Measurements from ENCODE around the gene PTPRB. TPM values are rescaled to one million over a fixed set of nuclear protein-coding genes. Genes with fewer than 3 reads are reported as not detected.
A peak's percentile ranks its signal among the peaks of the same experiment; 100 is the strongest.
"Not testable (repeated sequence)": the region's sequence is repeated elsewhere in the genome, so short reads cannot be mapped to it uniquely, and the experiment has no call there.

Gene PTPRB
- total RNA-seq, 1 donor from 2014 or later, result 5.1 TPM

DNA sequence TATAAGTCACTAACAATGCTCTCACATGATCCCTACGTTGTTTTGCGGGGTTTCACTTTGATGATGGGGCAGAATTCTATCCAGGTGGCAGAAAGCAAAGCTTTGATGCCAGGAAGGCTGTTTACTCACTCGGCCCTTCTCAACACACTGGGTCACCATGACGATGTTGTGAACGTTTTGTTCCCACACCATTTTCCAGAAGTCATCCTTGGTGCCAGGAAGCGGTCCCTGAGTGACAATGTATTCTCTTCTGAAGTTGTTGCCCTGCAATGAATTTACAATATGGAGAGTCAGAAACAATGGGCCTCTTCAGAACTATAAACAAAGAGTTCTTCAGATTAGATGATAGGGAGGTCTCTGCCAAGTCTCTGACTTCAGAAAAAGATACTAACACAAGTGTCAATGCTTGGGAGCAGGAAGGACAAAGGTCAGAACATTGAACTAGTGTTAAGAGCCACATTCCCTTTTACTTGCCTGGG, 101.3 kb downstream of the PTPRB start:
- ATAC-seq, result no peak

DNA sequence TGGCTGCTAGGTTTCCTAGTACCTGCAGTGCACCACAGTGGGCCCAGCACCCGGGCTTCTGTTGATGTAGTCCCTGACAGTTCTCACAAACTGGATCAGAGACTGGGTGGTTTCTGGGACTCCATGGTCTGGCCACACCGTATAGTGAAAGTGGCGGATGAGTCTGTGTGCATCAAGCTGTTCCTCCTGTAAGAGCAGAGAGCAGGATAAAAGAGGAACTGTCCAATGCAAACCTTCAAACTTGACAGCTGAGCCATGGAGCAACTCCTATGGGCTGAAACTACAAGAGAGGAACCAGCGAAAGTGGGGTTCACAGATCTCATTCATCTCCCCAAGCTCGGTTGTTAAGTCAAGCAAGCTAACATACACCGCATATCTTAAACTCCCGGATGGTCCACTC, 102.8 kb downstream of the PTPRB start:
- no peak for ATAC-seq

DNA sequence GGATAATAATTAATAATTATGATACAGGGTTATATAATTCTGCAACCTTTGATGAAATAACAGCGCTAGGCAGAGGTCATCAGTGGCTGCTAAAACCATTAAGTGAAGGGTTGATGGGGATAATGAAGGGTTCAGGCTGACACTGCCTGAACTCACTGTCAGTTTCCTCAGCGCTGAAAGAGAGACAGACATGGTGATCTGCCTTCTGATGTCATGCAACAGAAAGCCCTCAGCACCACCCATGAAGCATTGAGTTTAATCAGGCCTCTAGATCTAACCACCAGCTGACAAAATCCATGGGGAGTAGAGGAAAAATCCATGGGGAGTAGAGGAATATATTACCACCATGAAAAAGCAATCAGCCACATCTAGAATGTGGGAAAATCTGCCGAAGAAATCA, 107.6 kb downstream of the PTPRB start:
- ATAC-seq, result no peak

DNA sequence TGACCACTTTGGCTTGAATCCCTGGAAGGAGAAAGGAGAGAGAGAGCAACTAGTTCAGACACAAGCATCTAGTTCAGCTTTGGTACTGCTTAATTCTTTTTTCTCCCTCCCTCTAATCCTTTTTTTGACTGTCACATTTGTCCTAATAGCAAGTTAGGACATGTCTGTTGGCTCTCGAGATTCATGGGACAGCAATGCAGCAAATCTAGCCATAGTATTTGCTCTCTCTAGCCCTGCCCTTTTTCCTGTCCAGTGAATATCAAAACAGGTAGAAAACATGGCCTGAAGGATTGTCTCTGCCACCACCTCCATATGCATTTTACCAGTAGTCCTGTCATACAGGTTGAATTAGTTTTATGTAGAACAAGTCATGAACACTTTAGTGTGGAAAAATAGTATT, 116.4 kb downstream of the PTPRB start:
- ATAC-seq, result peak; percentile 89

DNA sequence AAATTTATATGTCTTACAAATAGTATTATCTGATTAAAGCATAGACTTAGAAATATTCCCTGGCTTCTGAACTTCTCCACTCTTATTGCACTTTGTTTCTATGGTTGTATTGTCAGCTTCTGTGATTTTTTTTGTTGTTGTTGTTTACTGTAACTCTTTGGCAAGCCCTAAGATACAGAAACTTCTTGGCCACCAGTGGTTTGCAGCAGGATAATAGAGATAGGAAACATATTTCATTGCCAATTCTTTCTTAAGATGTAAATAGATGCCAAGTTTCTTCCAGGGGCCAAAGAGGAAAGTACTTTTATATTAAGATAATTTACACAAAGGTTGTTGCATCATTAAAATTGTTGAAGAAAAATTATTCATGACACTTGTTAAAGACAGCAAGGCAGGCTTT, 123.8 kb downstream of the PTPRB start:
- ATAC-seq, result no peak

DNA sequence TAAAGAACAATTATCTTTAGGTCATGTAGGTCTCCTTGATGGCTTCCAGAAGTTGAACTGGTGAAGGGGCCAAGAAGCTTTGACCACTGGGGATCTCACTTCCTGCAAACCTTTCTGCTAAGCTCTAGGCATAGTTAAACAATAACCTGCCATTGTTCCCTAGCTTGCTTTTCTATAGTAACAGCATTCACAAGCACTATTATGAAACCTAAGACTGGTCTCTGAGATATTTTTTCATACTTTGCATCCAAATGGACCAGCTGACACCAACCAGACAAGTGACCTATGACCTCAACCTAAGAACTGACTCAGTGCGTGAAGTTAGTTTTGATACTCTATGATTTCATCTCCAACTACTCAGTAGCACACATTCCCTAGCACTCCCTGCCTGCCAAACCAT, 129.1 kb downstream of the PTPRB start:
- no peak for ATAC-seq

DNA sequence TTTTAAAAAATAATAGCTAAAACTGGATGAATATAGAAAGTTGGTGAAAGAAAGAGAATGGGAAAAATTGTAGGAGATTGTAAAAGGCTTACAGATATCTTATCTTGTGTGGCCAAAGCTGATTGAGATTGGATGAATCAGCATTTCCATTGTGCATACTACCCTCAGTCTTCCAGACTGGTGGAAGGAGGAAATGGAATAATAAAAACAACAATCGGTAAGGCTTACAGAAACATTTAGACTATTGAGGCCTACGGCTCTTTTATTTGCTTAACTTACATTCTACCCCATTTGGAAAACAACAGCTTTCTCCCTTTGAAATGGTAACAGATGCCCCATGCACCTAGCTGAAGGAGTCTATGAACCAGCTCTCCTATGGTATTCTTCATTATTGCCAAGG, 129.8 kb downstream of the PTPRB start:
- no peak for ATAC-seq

DNA sequence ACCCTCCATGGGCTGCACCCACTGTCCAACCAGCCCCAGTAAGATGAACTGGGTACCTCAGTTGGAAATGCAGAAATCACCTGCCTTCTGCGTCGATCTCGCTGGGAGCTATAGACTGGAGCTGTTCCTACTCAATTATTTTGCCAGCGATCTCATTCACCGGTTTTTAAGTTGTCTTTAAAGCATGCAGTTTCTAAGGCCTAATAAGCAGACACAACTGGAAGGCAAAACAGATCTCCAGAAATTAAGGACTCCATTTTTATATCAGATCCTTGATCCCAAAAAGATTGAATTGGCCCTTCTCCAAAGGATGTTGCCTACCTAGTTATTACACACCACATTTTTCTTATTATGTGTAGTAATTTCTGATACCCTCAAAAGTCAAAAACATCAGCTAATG, 139.7 kb downstream of the PTPRB start:
- ATAC-seq, result no peak

DNA sequence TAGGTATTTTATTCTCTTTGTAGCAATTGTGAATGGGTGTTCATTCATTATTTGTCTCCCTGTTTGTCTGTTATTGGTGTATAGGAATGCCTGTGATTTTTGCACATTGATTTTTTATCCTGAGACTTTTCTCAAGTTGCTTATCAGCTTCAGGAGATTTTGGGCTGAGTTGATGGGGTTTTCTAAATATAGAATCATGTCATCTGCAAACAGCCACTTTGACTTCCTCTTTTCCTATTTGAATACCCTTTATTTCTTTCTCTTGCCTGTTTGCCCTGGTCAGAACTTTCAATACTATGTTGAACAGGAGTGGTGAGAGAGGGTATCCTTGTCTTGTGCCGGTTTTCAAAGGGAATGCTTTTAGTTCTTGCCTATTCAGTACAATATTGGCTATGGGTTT, 144.3 kb downstream of the PTPRB start:
- not testable (repeated sequence) for ATAC-seq

DNA sequence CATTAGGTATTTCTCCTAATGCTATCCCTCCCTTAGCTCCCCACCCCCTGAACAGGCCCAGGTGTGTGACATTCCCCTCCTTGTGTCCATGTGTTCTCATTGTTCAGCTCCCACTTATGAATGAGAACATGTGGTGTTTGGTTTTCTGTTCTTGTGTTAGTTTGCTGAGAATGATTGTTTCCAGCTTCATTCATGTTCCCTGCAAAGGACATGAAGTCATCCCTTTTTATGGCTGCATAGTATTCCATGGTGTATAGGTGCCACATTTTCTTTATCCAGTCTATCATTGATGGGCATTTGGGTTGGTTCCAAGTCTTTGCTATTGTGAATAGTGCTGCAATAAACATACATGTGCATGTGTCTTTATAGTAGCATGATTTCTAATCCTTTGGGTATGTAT, 146.3 kb downstream of the PTPRB start:
- not testable (repeated sequence) for ATAC-seq

DNA sequence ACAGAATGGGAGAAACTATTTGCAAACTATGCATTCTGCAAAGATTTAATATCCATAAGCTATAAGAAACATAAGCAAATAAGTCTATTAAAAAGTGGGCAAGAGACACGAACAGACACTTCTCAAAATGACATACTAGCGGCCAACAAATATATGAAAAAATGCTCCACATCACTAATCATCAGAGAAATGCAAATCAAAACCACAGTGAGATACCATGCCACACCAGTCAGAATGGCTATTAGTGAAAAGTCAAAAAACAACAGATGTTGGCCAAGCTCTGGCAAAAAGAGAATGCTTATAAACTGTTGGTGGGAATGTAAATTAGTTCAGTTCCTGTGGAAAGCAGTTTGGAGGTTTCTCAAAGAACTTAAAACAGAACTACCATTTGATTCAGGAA, 149.8 kb downstream of the PTPRB start:
- no peak for ATAC-seq

DNA sequence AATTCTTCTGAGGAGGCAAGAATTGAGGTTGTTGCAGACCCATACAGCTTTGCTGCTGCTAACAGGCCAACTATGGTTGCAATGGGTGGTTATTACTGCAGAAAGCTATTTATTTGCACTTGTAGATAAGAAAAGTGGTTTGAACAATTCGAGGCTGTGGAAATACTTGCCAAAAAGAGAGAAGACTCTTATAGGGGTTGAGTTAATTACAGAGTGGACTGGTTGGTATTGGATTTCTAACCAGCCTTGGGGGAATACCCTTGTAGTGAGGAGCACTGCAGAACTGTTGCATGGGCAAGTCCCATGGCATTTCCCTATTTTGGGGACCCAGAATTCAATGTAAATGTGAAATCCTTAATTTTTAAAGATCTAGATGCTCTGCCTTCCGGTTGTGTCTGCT, 150.6 kb downstream of the PTPRB start:
- ATAC-seq, result no peak

DNA sequence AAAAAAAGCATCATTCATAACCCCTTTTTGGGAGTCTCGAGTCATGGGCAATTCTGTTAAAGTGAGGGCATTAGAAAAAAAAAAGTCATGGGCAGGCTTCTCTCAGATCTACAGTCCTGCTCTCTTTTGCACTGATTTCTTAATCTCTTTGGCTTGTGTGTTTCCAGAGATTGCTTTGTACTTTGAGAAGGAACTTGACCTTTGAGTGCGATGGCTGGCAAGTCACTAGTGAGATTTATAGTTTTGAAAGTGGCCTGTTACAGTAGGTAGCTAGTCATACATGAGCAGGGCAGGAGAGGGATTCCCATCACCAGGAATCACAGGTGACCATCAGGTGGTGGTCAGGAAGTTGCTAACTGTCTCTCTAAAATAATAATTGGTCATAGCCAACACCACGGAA, 151.5 kb downstream of the PTPRB start:
- no peak for ATAC-seq

DNA sequence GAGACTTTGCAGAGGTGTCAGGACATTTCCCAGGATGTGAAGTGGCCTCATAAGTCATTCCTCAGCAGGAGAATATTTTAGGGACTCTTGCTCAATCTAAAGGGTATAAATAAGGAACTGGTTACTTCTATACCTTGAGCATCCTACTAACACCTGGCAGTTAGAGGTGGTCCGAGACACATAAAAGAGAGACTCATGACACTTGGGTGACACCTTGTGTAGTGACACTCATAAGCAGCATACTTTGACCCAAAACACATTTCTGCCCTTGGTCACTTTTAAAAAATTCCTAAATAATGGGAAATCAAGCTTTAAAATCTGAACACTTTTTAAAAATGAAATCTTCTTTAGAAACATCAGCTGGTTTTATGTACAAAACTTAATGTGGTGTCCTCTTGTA, 152.8 kb downstream of the PTPRB start:
- ATAC-seq, result no peak

DNA sequence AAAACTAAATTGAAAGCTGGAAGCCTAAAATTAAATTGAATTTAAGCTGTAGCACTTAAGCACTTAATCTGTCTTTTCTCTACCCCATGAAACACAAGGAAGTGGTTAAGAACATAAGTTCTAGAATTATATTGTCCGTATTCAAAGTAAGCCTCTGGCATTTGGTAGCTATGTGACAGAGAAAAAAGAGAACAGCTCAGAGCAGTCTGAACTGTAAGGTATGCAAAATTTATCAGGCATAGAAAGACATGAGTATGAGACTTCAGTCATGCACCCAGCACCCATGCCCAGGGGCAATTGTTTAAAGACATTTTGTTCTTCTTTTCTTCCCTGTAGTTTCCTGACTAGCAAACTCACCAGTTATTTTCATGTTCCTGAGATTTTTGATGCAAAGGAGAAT, 154.5 kb downstream of the PTPRB start:
- ATAC-seq, result peak; percentile 57

DNA sequence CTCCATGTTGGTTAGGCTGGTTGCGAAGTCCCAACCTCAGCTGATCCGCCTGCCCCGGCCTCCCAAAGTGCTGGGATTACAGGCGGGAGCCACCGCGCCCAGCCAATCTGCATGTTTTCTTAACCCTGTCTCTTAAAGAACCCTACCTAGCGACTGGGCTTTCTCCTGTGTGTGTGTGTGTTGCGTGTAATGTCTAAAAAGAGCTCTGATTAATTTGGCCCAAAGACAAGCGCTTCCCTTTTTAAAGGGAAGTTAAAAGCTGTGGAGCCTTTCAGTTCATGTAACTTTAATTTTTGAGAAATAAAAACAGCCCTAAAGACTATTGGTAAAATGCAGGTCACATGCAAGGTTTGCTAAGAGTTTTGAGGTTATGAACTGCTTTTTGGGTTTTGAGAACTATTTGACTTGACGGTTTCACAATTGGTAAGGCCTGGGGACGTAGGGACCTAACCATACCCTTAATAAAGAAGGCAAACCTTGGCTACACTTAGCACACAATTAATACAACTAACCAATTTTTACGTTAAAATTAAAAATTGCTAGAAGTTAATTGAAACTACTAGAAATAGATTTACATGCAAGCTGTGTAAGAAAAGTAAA, 167.9 kb downstream of the PTPRB start:
- ATAC-seq, result no peak

DNA sequence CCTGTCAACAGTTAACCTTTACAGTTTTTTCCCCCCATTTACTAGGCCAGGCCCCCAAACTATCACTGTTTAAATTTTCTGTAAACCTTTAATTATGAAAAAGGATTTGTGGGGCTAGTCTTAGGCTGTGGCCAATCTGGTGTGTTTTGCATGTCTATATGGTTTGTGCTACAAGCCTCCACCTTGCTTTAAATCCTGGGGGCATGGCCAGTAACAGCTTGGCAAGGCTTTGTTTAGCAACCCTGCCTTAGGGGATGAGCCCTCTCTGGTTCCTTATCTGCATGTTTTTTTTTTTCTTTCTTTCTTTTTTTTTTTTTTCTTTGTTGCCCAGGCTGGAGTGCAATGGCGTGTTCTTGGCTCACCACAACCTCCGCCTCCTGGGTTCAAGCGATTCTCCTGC, 168.5 kb downstream of the PTPRB start:
- no peak for ATAC-seq

DNA sequence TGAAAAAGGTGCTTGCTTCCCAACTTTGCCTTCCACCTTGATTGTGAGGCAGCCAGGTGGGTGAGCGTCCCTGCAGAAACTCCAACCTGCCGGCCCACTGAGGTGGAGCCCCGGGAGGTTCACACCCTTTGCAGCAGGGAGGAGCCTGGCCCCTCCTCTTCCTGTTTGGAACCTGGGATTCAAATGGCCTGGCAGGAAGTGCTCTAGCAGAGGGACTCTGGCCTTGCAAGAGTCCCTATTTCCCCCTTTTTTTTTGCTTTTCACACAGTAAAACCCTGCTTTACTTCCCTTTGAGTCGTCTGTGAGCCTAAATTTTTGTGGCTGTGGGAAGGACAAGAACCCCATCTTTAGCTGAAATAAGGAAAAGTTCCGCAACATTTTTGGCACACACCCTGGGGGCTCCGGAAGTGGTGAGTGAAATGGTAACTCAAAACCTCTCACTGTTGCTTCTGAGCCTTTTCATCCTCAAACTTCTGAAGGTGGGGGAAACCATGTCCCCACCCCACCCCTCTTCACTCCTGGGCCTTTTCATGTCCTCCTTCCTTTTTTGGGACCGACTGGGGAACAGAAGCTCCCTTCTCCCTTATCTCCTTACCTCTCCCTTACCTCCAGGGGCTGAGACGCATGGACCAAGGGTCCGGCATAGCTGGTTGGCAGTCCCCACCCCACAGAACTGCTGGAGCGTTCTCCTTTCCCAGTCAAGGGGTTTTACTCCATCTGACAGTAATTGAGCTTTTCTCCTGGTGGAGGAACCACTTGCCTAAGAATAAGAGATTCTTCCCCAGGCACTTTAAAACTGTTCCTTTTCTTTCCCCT, 169.1 kb downstream of the PTPRB start:
- no peak for ATAC-seq

DNA sequence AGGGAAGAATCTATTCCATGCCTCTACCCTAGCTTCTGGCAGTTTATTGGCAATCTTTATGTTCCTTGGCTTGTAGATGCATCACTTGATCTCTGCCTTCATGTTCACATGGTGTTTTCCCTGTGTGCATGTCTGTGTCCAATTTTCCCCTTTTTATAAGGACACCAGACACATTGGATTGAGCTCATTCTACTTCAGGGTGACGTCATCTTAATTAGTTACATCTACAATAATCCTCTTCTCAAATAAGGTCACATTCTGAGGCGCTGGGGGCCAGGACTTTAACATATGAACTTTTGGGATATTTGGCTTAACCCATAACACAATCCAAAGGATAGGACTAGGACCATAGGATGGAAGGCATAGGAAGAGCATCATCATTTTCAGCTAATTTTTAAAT, 169.8 kb downstream of the PTPRB start:
- no peak for ATAC-seq

DNA sequence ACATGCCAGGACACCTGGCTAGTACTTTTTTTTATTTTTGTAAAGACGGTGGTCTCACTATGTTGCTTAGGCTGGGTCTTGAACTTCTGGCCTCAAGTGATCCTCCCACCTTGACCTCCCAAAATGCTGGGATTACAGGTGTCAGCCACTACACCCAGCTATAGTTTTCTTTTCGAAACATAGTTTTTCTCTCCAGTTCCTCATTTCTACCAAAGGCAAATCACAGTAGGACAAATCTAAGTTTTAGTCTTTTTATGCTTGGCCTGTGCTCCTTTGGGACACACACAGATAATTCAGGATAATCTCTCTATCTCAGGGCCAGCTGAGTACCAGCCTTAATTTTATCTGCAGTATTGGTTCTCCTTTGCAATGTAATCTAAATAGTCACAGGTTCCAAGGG, 170.5 kb downstream of the PTPRB start:
- ATAC-seq, result no peak
